Measurements from ENCODE around the gene SLC25A22. TPM values are rescaled to one million over a fixed set of nuclear protein-coding genes. Genes with fewer than 3 reads are reported as not detected.
A peak's percentile ranks its signal among the peaks of the same experiment; 100 is the strongest.

The SLC25A22 gene
- total and polyA plus RNA-seq, 10 of the 15 experiments (the other 5 are each of a cell fraction or from before 2014, with no cell fraction given), result 0.27 to 27.0 (median 8.2) TPM

GRCh38 chr11:813456-814096 lies 15.5 kb upstream of the SLC25A22 start (continued):
- TF ChIP-seq PML (IDR thresholded peaks at IDR 0.05; ENCODE audit: low read length) (peak; percentile 54; the same call in 1 of the 2 replicates), IKZF2 (IDR thresholded peaks at IDR 0.05) (no peak), BCLAF1 (IDR thresholded peaks at IDR 0.05) (no peak), EP300 (IDR thresholded peaks at IDR 0.05; ENCODE audit: borderline replicate concordance in 1 of 2, control insufficient read depth in 1 of 2, low read depth in 2 of 2, low read length in 2 of 2) (no peak), SP1 (IDR thresholded peaks at IDR 0.05; ENCODE audit: low read depth, low read length) (no peak), ATF3 (IDR thresholded peaks at IDR 0.05; ENCODE audit: borderline replicate concordance, extremely low read depth, low read depth, low read length) (no peak), SIN3A (IDR thresholded peaks at IDR 0.05; ENCODE audit: low read depth, low read length) (no peak), ZNF24 (IDR thresholded peaks at IDR 0.05) (no peak), ZBED1 (IDR thresholded peaks at IDR 0.05; ENCODE audit: borderline replicate concordance) (peak; percentile 67; the same call in 1 of the 2 replicates), ZNF592 (IDR thresholded peaks at IDR 0.05) (no peak), POLR2A (IDR thresholded peaks at IDR 0.05; ENCODE audit: low read depth, low read length) (peak; percentile 80)
- TF ChIP-seq, protein P1, sequence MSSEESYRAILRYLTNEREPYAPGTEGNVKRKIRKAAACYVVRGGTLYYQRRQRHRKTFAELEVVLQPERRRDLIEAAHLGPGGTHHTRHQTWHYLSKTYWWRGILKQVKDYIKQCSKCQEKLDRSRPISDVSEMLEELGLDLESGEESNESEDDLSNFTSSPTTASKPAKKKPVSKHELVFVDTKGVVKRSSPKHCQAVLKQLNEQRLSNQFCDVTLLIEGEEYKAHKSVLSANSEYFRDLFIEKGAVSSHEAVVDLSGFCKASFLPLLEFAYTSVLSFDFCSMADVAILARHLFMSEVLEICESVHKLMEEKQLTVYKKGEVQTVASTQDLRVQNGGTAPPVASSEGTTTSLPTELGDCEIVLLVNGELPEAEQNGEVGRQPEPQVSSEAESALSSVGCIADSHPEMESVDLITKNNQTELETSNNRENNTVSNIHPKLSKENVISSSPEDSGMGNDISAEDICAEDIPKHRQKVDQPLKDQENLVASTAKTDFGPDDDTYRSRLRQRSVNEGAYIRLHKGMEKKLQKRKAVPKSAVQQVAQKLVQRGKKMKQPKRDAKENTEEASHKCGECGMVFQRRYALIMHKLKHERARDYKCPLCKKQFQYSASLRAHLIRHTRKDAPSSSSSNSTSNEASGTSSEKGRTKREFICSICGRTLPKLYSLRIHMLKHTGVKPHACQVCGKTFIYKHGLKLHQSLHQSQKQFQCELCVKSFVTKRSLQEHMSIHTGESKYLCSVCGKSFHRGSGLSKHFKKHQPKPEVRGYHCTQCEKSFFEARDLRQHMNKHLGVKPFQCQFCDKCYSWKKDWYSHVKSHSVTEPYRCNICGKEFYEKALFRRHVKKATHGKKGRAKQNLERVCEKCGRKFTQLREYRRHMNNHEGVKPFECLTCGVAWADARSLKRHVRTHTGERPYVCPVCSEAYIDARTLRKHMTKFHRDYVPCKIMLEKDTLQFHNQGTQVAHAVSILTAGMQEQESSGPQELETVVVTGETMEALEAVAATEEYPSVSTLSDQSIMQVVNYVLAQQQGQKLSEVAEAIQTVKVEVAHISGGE (CRISPR knock-in tag; IDR thresholded peaks at IDR 0.05), result no peak
- TF ChIP-seq, protein P2, sequence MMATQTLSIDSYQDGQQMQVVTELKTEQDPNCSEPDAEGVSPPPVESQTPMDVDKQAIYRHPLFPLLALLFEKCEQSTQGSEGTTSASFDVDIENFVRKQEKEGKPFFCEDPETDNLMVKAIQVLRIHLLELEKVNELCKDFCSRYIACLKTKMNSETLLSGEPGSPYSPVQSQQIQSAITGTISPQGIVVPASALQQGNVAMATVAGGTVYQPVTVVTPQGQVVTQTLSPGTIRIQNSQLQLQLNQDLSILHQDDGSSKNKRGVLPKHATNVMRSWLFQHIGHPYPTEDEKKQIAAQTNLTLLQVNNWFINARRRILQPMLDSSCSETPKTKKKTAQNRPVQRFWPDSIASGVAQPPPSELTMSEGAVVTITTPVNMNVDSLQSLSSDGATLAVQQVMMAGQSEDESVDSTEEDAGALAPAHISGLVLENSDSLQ (IDR thresholded peaks at IDR 0.05), result no peak
- TF ChIP-seq, protein P3, sequence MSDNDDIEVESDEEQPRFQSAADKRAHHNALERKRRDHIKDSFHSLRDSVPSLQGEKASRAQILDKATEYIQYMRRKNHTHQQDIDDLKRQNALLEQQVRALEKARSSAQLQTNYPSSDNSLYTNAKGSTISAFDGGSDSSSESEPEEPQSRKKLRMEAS (IDR thresholded peaks at IDR 0.05; ENCODE audit: low read depth, low read length), result no peak
- TF ChIP-seq, protein P4, sequence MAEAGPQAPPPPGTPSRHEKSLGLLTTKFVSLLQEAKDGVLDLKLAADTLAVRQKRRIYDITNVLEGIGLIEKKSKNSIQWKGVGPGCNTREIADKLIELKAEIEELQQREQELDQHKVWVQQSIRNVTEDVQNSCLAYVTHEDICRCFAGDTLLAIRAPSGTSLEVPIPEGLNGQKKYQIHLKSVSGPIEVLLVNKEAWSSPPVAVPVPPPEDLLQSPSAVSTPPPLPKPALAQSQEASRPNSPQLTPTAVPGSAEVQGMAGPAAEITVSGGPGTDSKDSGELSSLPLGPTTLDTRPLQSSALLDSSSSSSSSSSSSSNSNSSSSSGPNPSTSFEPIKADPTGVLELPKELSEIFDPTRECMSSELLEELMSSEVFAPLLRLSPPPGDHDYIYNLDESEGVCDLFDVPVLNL (IDR thresholded peaks at IDR 0.05; ENCODE audit: low read depth, low read length), result no peak
